Uterus (tissue), 4 donors: ENCODE data around the gene GALNT13. TPM values are rescaled to one million over a fixed set of nuclear protein-coding genes. Genes with fewer than 3 reads are reported as not detected.

Experiments used
- DNase-seq, 2 donors: peaks; one replicate each; pipeline ENCODE4 v3.0.0-alpha.2; 2019 to 2020
- H3K27ac ChIP-seq, 2 donors: fragments of 200-600 bp; sonication (generic); 1 replicate in 1 of 2; 2 replicates in 1 of 2; pipeline ENCODE4 v1.5.1; 2016 to 2018
- H3K27me3 ChIP-seq, 2 donors: fragments of 200-600 bp; sonication (generic); one replicate each; pipeline ENCODE4 v1.5.1; 2018 to 2019; ENCODE audit warnings: control low read depth in 1 of 2
- H3K36me3 ChIP-seq, 2 donors: fragments of 200-600 bp; sonication (generic); one replicate each; pipeline ENCODE4 v1.5.1; 2019; ENCODE audit warnings: control low read depth in 1 of 2
- H3K4me1 ChIP-seq, 2 donors: fragments of 200-600 bp; sonication (generic); one replicate each; pipeline ENCODE4 v1.5.1; 2018 to 2019; ENCODE audit warnings: control low read depth in 1 of 2
- H3K4me3 ChIP-seq, 2 donors: fragments of 200-600 bp; sonication (generic); 1 replicate in 1 of 2; 2 replicates in 1 of 2; pipeline ENCODE4 v1.5.1; 2018 to 2019; ENCODE audit warnings: mild to moderate bottlenecking in 1 of 2
- H3K9me3 ChIP-seq, 2 donors: fragments of 200-600 bp; sonication (generic); one replicate each; pipeline ENCODE4 v1.5.1; 2019; ENCODE audit warnings: control low read depth in 1 of 2
- POLR2A ChIP-seq, 2 donors: fragments of 450-650 bp; IDR thresholded peaks; one replicate each; pipeline ENCODE4 v1.6.1; 2016; ENCODE audit warnings: antibody characterized with exemption in 2 of 2, mild to moderate bottlenecking in 1 of 2, moderate library complexity in 1 of 2
- intact Hi-C: fragments of 100-400 bp; cut with DNase I; formaldehyde crosslinking; loops from one replicate; pipeline ENCODE4 v1.15.1; 2023; ENCODE audit warnings: low total_unique reads
- total RNA-seq, 4 donors: library from RNA; depleted of rRNA in 3 of 4; stranded (reverse); fragments of >200 nt in 3 of 4; gene quantifications; one replicate each; pipeline versions ENCODE4 v1.1.0 to v1.2.4, GENCODE V29; 2014 to 2023
- TF ChIP-seq, protein P1 (sequence below), 4 experiments: fragments of 200-600 bp in 2 of 4; fragments of 450-650 bp in 2 of 4; sonication (generic) in 2 of 4; IDR thresholded peaks; one replicate each; pipeline ENCODE4 v1.5.1; 2016 to 2019; ENCODE audit warnings: antibody characterized with exemption in 4 of 4, mild to moderate bottlenecking in 2 of 4, moderate library complexity in 1 of 4
- donor health status: DM: yes; HTN: yes; CAD: no.

The GALNT13 gene
- total RNA-seq, 4 donors from 2014 or later = 0.29 to 16.5 (median 4.1) TPM; not detected in 1

DNA sequence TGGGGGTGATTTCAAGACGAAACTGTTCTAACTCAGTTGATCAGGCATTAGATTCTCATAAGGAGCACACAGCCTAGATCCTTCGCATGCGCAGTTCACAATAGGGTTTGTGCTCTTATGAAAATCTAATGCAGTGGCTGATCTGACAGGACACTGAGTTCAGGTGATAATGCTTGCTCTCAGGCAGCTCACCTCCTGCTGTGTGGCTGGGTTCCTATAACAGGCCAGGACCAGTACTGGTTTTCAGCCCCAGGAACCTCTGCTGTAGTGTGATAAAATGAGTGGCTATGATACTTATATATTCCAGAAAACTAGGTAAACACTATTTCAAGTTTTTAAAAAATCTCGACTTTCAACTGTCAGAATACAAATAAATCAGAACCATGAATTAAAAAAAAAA is 271.4 kb downstream of the GALNT13 start:
- Histone ChIP-seq H3K27me3 (no peaks in the 10 kb centered on the region), H3K4me3 (no peak overlapping the region), H3K4me1 (no peaks in the 10 kb centered on the region), H3K9me3 (no peaks in the 10 kb centered on the region), H3K27ac (no peak overlapping the region), H3K36me3 (no peaks in the 10 kb centered on the region)
- intact Hi-C loops = no loop called here
- TF ChIP-seq POLR2A (IDR thresholded peaks at IDR 0.05) = no peak
- TF ChIP-seq, protein P1, sequence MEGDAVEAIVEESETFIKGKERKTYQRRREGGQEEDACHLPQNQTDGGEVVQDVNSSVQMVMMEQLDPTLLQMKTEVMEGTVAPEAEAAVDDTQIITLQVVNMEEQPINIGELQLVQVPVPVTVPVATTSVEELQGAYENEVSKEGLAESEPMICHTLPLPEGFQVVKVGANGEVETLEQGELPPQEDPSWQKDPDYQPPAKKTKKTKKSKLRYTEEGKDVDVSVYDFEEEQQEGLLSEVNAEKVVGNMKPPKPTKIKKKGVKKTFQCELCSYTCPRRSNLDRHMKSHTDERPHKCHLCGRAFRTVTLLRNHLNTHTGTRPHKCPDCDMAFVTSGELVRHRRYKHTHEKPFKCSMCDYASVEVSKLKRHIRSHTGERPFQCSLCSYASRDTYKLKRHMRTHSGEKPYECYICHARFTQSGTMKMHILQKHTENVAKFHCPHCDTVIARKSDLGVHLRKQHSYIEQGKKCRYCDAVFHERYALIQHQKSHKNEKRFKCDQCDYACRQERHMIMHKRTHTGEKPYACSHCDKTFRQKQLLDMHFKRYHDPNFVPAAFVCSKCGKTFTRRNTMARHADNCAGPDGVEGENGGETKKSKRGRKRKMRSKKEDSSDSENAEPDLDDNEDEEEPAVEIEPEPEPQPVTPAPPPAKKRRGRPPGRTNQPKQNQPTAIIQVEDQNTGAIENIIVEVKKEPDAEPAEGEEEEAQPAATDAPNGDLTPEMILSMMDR (IDR thresholded peaks at IDR 0.05) = no peak
- DNase-seq = no peak

DNA sequence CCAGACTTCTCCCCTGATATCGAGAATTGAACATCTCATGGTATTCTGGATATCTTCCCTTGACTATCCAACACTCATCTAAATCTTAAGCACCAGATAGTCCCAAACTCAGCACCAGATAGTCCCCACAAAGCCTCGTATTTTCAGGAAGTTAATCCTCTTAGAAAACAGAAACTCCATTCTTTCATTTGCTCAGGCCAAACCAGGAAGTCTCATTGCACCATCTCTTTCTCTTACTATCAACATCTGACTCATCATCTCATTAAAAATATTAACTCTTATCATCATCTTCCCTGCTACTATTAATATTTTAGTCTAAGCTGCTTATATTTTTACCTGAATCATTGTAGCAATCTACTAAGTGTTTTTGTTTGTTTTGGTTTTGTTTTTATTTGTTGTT is 286.4 kb downstream of the GALNT13 start:
- Histone ChIP-seq H3K4me3 (no peak overlapping the region), H3K36me3 (no peaks in the 10 kb centered on the region), H3K27me3 (no peaks in the 10 kb centered on the region), H3K27ac (no peak overlapping the region), H3K9me3 (no peaks in the 10 kb centered on the region), H3K4me1 (no peaks in the 10 kb centered on the region)
- intact Hi-C loops = no loop called here
- DNase-seq = no peak
- TF ChIP-seq POLR2A (IDR thresholded peaks at IDR 0.05) = no peak
- TF ChIP-seq, protein P1 (IDR thresholded peaks at IDR 0.05) = no peak

DNA sequence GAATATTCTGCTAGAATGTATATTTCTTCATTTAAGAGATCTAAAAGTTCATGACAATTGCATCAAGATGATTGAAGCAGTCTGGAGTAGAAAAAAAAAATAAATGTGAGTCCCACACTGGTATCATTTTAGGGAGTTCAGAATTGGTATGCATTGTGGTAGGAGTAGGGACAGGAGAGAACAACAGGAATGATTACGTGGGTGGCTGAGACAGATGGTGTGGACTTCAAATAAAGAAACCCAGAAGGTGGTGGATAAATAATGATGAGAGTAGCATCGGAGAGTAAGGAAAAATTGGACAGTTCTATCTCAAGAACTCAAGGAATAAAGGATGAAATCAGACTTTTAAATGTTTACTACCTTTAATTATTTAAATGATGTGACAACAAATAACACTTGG is 289.6 kb downstream of the GALNT13 start:
- Histone ChIP-seq H3K27ac (no peak overlapping the region), H3K9me3 (no peaks in the 10 kb centered on the region), H3K36me3 (no peaks in the 10 kb centered on the region), H3K4me3 (no peak overlapping the region), H3K27me3 (no peaks in the 10 kb centered on the region), H3K4me1 (no peaks in the 10 kb centered on the region)
- no peak for DNase-seq
- TF ChIP-seq POLR2A (IDR thresholded peaks at IDR 0.05) = no peak
- TF ChIP-seq, protein P1 (IDR thresholded peaks at IDR 0.05) = no peak
- intact Hi-C loops = no loop called here

DNA sequence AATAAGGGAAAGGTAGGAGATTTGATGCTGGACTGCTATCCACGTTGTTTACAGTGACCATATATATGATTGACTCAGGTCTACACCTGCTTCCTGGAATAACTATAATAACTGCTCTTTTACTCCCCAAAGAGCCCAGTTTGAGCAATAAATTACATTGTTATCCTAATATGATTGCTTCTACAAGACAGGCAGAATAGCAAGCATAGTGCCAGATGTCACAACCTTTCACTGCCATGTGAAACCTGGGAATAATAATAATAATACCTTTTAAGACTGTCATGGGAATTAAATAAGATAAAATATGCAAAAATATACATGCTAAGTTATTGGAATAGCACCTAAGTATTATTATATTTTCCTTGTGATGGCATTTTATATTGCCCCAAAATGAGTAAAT is 298.7 kb downstream of the GALNT13 start:
- Histone ChIP-seq H3K27ac (no peak overlapping the region), H3K4me1 (no peaks in the 10 kb centered on the region), H3K9me3 (no peaks in the 10 kb centered on the region), H3K27me3 (no peaks in the 10 kb centered on the region), H3K36me3 (no peaks in the 10 kb centered on the region), H3K4me3 (no peak overlapping the region)
- DNase-seq = no peak
- TF ChIP-seq POLR2A (IDR thresholded peaks at IDR 0.05) = no peak
- TF ChIP-seq, protein P1 (IDR thresholded peaks at IDR 0.05) = no peak
- intact Hi-C loops = no loop called here

DNA sequence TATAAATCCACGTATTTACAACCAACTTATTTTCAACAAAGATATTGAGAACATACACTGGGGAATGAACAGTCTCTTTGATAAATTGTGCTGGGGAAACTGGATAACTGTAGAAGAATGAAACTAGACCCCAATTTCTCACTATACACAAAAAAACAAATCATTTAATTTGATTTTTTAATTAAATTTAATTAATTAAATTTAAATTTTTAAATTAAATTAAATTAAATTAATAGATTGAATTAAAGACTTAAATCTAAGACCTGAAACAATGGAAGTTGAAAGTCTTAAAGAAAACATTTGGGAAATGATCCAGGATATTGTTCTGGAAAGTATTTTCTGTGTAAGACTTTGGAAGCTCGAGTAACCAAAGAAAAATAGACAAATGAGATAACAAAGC is 301.4 kb downstream of the GALNT13 start:
- Histone ChIP-seq H3K27me3 (no peaks in the 10 kb centered on the region), H3K4me3 (no peak overlapping the region), H3K9me3 (no peaks in the 10 kb centered on the region), H3K36me3 (no peaks in the 10 kb centered on the region), H3K4me1 (no peaks in the 10 kb centered on the region), H3K27ac (no peak overlapping the region)
- intact Hi-C loops = no loop called here
- no peak for DNase-seq
- TF ChIP-seq POLR2A (IDR thresholded peaks at IDR 0.05) = no peak
- TF ChIP-seq, protein P1 (IDR thresholded peaks at IDR 0.05) = no peak
